GM19463 (cell line): ENCODE measurements around the gene DPM2.

Experiments
- ATAC-seq: cut with Tn5 transposase; IDR thresholded peaks from one replicate; pipeline ENCODE4 v1.9.1; 2021; ENCODE audit warnings: mild to moderate bottlenecking, moderate library complexity; ENCODE audit not compliant: unreplicated experiment

DPM2 gene

GRCh38 chr9:127937388-127938297, at the start of gene DPM2:
TSS of gene DPM2 (minus strand) at chr9:127937854. CDS start at chr9:127937820, 34 bp downstream.
- peak; percentile 94 for ATAC-seq

- ATAC-seq: no peak
Measured at GRCh38 chr9:127987103-127987614, 49.5 kb upstream of the DPM2 start.

GRCh38 chr9:127985011-127985410, 47.4 kb upstream of the DPM2 start:
- ATAC-seq: no peak

GRCh38 chr9:127983847-127984289, 46.2 kb upstream of the DPM2 start:
- peak; percentile 31 for ATAC-seq

GRCh38 chr9:127982912-127983311, 45.3 kb upstream of the DPM2 start:
- ATAC-seq: no peak

- ATAC-seq: no peak
Measured at GRCh38 chr9:127981559-127982121, 44.0 kb upstream of the DPM2 start.

- peak; percentile 77 for ATAC-seq
Measured at GRCh38 chr9:127980706-127981558, 43.3 kb upstream of the DPM2 start, which contains the start of gene EEIG1. TSS of gene EEIG1 (minus strand) at chr9:127980989. CDS start at chr9:127980137, 852 bp downstream.

- peak; percentile 20 for ATAC-seq
Measured at GRCh38 chr9:127980060-127980705, 42.5 kb upstream of the DPM2 start.

- no peak for ATAC-seq
Measured at GRCh38 chr9:127979333-127980059, 41.8 kb upstream of the DPM2 start.

GRCh38 chr9:127979015-127979332, 41.3 kb upstream of the DPM2 start:
- no peak for ATAC-seq

- ATAC-seq: no peak
Measured at GRCh38 chr9:127977884-127978647, 40.4 kb upstream of the DPM2 start.

- ATAC-seq: no peak
Measured at GRCh38 chr9:127977009-127977883, 39.6 kb upstream of the DPM2 start.

GRCh38 chr9:127976498-127976897, 38.8 kb upstream of the DPM2 start:
- ATAC-seq: no peak

GRCh38 chr9:127975376-127976315, 38.0 kb upstream of the DPM2 start:
- no peak for ATAC-seq

GRCh38 chr9:127974769-127975261, 37.2 kb upstream of the DPM2 start:
- no peak for ATAC-seq

- ATAC-seq: no peak
Measured at GRCh38 chr9:127974001-127974768, 36.5 kb upstream of the DPM2 start.
